HEK293T (cell line): ENCODE results near the gene PRAC1.

Source experiments
- BHLHE40 ChIP-seq: fragments of 450-650 bp; IDR thresholded peaks from 2 replicates; pipeline ENCODE4 v1.6.1; 2016; ENCODE audit warnings: mild to moderate bottlenecking, moderate library complexity, borderline replicate concordance
- ELF4 ChIP-seq: fragments of 450-650 bp; IDR thresholded peaks from 2 replicates; pipeline ENCODE4 v1.6.1; 2017; ENCODE audit warnings: antibody characterized with exemption
- FOXA1 ChIP-seq: fragments of 450-650 bp; IDR thresholded peaks from 2 replicates; pipeline ENCODE4 v1.6.1; 2016; ENCODE audit warnings: mild to moderate bottlenecking
- FOXK2 ChIP-seq: fragments of 450-650 bp; IDR thresholded peaks from 2 replicates; pipeline ENCODE4 v1.6.1; 2016; ENCODE audit warnings: mild to moderate bottlenecking
- FOXM1 ChIP-seq: fragments of 450-650 bp; IDR thresholded peaks from 2 replicates; pipeline ENCODE4 v1.6.1; 2017; ENCODE audit warnings: mild to moderate bottlenecking, borderline replicate concordance
- HDGF ChIP-seq: fragments of 450-650 bp; IDR thresholded peaks from 2 replicates; pipeline ENCODE4 v1.6.1; 2017; ENCODE audit warnings: antibody characterized with exemption, borderline replicate concordance
- LEF1 ChIP-seq: fragments of 450-650 bp; IDR thresholded peaks from 2 replicates; pipeline ENCODE4 v1.6.1; 2017; ENCODE audit warnings: mild to moderate bottlenecking, borderline replicate concordance

DNA sequence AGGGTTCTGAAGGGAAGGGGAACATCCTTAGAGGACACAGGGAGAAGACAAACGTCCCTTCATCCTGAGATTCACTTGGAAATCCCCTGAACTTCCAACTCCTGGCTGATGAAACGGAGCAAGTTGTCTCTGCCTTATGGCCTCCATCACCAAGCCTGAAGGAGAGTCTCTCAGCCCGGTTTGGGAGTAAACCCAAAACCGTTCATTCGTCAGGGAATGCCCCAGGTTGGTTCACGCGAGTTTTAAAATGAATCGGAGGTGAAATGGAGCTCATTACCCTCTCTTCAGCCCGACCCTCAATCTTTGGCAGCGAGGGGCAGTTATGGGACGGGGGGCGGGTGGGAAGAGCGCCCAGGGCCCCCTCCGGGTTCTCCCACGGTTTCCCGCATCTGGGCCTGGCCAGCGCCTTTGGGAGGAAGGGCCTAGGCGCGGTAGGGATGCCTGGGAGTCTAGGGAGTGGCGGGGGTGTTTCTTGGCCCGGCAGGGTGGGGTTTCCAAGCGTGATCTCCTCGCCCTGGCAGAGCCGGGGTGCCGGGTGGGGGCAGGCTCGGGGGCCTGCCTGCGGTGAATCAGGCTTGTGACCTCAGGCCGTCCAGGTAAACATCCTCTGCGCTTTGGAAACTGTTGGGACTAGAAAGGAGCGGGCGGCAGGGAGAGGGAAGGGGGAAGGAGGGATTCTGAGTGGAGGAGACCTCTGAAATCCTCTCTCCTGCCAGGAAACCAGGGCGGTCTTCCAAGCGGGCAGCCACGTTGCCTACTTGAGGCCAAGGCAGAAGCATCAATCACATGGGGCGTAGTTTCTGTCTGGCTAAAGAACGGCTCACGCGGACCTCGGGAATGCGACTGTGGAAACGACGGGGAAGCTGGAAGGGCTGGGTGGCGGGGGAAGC, 30.3 kb upstream of the PRAC1 start:
- no peak for TF ChIP-seq FOXM1
- no peak for TF ChIP-seq LEF1
- TF ChIP-seq FOXK2 = no peak
- no peak for TF ChIP-seq HDGF
- TF ChIP-seq ELF4 = no peak
- no peak for TF ChIP-seq BHLHE40
- no peak for TF ChIP-seq FOXA1
